ENCODE measurements around the gene GPATCH4. TPM values are rescaled to one million over a fixed set of nuclear protein-coding genes. Genes with fewer than 3 reads are reported as not detected.

The GPATCH4 gene
- total RNA-seq, 1 experiment from 2014 or later: 71.7 TPM

- H4K20me1 ChIP-seq (ENCODE audit: control insufficient read depth, insufficient read depth, insufficient read length): no peaks in the 10 kb centered on the region
- no peak overlapping the region for H3K27ac Mint-ChIP-seq
- no peak overlapping the region for H3K27ac ChIP-seq (ENCODE audit: insufficient read length, low read depth, low read length)
- no peak overlapping the region for H3K56ac ChIP-seq (ENCODE audit: insufficient read length, low read depth, low read length)
- peaks cover 19 to 68% (median 59%) of the 10 kb centered on the region in 3 experiments for H3K36me3 Mint-ChIP-seq (ENCODE audit: insufficient read depth in 1 of 3, low read depth in 3 of 3)
- H3K27me3 ChIP-seq (ENCODE audit: insufficient read depth, low read length): no peaks in the 10 kb centered on the region
- no peaks in the 10 kb centered on the region for H3K9me3 Mint-ChIP-seq
- no peak for TF ChIP-seq CTCF (conservative IDR thresholded peaks at IDR 0.05)
- no peak overlapping the region for H3K18ac ChIP-seq (ENCODE audit: insufficient read length, low read depth, low read length)
- no peak for DNase-seq
- H4K8ac ChIP-seq (replicated peaks; ENCODE audit: insufficient read length, low read depth, low read length): no peak overlapping the region
- H3K23me2 ChIP-seq (ENCODE audit: insufficient read length, low read depth, low read length, poor library complexity, severe bottlenecking): no peaks in the 10 kb centered on the region
- no peak overlapping the region for H2AFZ ChIP-seq (ENCODE audit: low read length)
- H3K4me3 Mint-ChIP-seq: no peak overlapping the region
- H2BK15ac ChIP-seq (ENCODE audit: low read depth, low read length): no peak overlapping the region
- H2AK5ac ChIP-seq (ENCODE audit: insufficient read length, low read length): no peak overlapping the region
- no peak overlapping the region for H2BK5ac ChIP-seq (ENCODE audit: insufficient read length, low read length)
- no peaks in the 10 kb centered on the region for H3K79me1 ChIP-seq (ENCODE audit: insufficient read depth, low read depth, low read length, poor library complexity, severe bottlenecking)
- no peak overlapping the region for H2BK20ac ChIP-seq (ENCODE audit: low read depth, low read length, poor library complexity, severe bottlenecking)
- H3K79me2 ChIP-seq (ENCODE audit: insufficient read depth, low read length): no peaks in the 10 kb centered on the region
- no peaks in the 10 kb centered on the region for H3K4me1 Mint-ChIP-seq
- no peak overlapping the region for H3T11ph ChIP-seq (ENCODE audit: low read length)
- H3K4me1 ChIP-seq (ENCODE audit: insufficient read depth, low read length): no peaks in the 10 kb centered on the region
- no peaks in the 10 kb centered on the region for H3K9me3 ChIP-seq (ENCODE audit: control insufficient read depth, low read depth, low read length)
- H3K23ac ChIP-seq (ENCODE audit: insufficient read length, low read depth, low read length): no peak overlapping the region
- H4K5ac ChIP-seq (ENCODE audit: insufficient read length, low read depth, low read length): no peak overlapping the region
- no peak overlapping the region for H2BK12ac ChIP-seq (ENCODE audit: insufficient read length, low read depth, low read length)
- H3K27me3 Mint-ChIP-seq (ENCODE audit: low read depth): no peaks in the 10 kb centered on the region
- H3K14ac ChIP-seq (ENCODE audit: insufficient read depth, low read length): no peak overlapping the region
- H2BK120ac ChIP-seq (ENCODE audit: low read depth, low read length, poor library complexity, severe bottlenecking): no peak overlapping the region
- H3K4me2 ChIP-seq (ENCODE audit: insufficient read depth, insufficient read length, low read length): no peak overlapping the region
- H3K4ac ChIP-seq (ENCODE audit: low read depth, low read length): no peak overlapping the region
- no peak overlapping the region for H4K91ac ChIP-seq (ENCODE audit: insufficient read length, low read depth, low read length)
- no CpG with 5 or more reads among the region's 2 CpGs for WGBS (ENCODE audit: extremely low coverage, insufficient read length, low lambda C conversion rate)
- H3K9ac ChIP-seq (ENCODE audit: extremely low read depth, insufficient read length, low read length): no peak overlapping the region
These were observed 35.8 kb downstream of the GPATCH4 start for GRCh38 chr1:156565519-156565918.
